Gastroesophageal sphincter (tissue), 4 donors: ENCODE data around the gene SLC22A15. TPM values are rescaled to one million over a fixed set of nuclear protein-coding genes. Genes with fewer than 3 reads are reported as not detected.

Experiments
- ATAC-seq: fragments of 150-250 bp; one replicate; pipeline ENCODE4 v1.9.1; 2016; ENCODE audit warnings: mild to moderate bottlenecking, moderate library complexity
- H3K27ac ChIP-seq, 4 donors: fragments of 200-600 bp; sonication (generic) in 3 of 4; 1 replicate in 3 of 4; 2 replicates in 1 of 4; pipeline ENCODE4 v1.5.1; 2016 to 2019
- H3K27me3 ChIP-seq: fragments of 200-600 bp; sonication (generic); one replicate; pipeline ENCODE4 v1.5.1; 2019
- H3K36me3 ChIP-seq, 2 donors: fragments of 200-600 bp; sonication (generic); one replicate each; pipeline ENCODE4 v1.5.1; 2019; ENCODE audit warnings: control low read depth in 1 of 2
- H3K4me1 ChIP-seq, 3 donors: fragments of 200-600 bp; sonication (generic); 1 replicate in 2 of 3; 2 replicates in 1 of 3; pipeline ENCODE4 v1.5.1; 2016 to 2019; ENCODE audit warnings: control low read depth in 2 of 3
- H3K4me3 ChIP-seq, 2 donors: fragments of 200-600 bp; sonication (generic); one replicate each; pipeline ENCODE4 v1.5.1; 2019; ENCODE audit warnings: mild to moderate bottlenecking in 1 of 2, moderate library complexity in 1 of 2
- H3K9me3 ChIP-seq, 3 donors: fragments of 200-600 bp; sonication (generic); one replicate each; pipeline ENCODE4 v1.5.1; 2017 to 2019; ENCODE audit warnings: control low read depth in 2 of 3
- CTCF ChIP-seq, 4 experiments: fragments of 200-600 bp in 2 of 4; fragments of 450-650 bp in 2 of 4; sonication (generic) in 1 of 4; IDR thresholded peaks; one replicate each; pipeline ENCODE4 v1.5.1; 2017 to 2019; ENCODE audit warnings: antibody characterized with exemption in 4 of 4, mild to moderate bottlenecking in 2 of 4, moderate library complexity in 2 of 4
- EP300 ChIP-seq: sonication (generic); formaldehyde crosslinking; IDR thresholded peaks from one replicate; pipeline ENCODE4 v1.6.1; 2017; ENCODE audit warnings: antibody characterized with exemption, mild to moderate bottlenecking
- POLR2A ChIP-seq, 2 donors: fragments of 450-650 bp; IDR thresholded peaks; one replicate each; pipeline ENCODE4 v1.6.1; 2017; ENCODE audit warnings: antibody characterized with exemption in 2 of 2, mild to moderate bottlenecking in 2 of 2, moderate library complexity in 1 of 2
- POLR2AphosphoS5 ChIP-seq: sonication (generic); formaldehyde crosslinking; IDR thresholded peaks from one replicate; pipeline ENCODE4 v1.6.1; 2017; ENCODE audit warnings: antibody characterized with exemption
- WGBS, 2 donors: methylation state at CpG; one replicate each; pipeline ENCODE4 v1.1.5; 2018; ENCODE audit warnings: low coverage in 1 of 2; 5-methylcytosine and 5-hydroxymethylcytosine counted together
- total RNA-seq, 4 donors: library from RNA; depleted of rRNA; stranded (reverse); fragments of >200 nt; gene quantifications; one replicate each; pipeline ENCODE4 v1.1.0, GENCODE V29; 2016

SLC22A15 gene
- total RNA-seq, 4 donors from 2014 or later: 2.3 to 6.5 (median 4.1) TPM

GRCh38 chr1:115978292-115978941 lies 2.1 kb downstream of the SLC22A15 start:
- WGBS, 2 donors: 80 to 88% methylated on average over 5 of the region's 6 CpGs
- TF ChIP-seq POLR2A (IDR thresholded peaks at IDR 0.05) (no peak), EP300 (no peak), POLR2AphosphoS5 (no peak), CTCF (IDR thresholded peaks at IDR 0.05) (no peak)
- no peak for ATAC-seq
- Histone ChIP-seq H3K36me3 (no peaks in the 10 kb centered on the region), H3K27ac (peak overlapping the region in 1 of 4 donors; percentile 4), H3K9me3 (no peaks in the 10 kb centered on the region), H3K4me1 (peaks cover 0 to 16% (median 0%) of the 10 kb centered on the region in 3 donors), H3K4me3 (no peak overlapping the region), H3K27me3 (peaks cover 32% of the 10 kb centered on the region)

- H3K36me3 ChIP-seq: no peaks in the 10 kb centered on the region
- no peak for TF ChIP-seq EP300
- no peak for TF ChIP-seq POLR2AphosphoS5
- TF ChIP-seq POLR2A (IDR thresholded peaks at IDR 0.05): no peak
- no peak for TF ChIP-seq CTCF (IDR thresholded peaks at IDR 0.05)
- peaks cover 0 to 16% (median 0%) of the 10 kb centered on the region in 3 donors for H3K4me1 ChIP-seq
- ATAC-seq: no peak
- H3K27ac ChIP-seq: no peak overlapping the region
- WGBS, 2 donors: 57 to 72% methylated on average over 2 of the region's 2 CpGs
- no peaks in the 10 kb centered on the region for H3K9me3 ChIP-seq
- peaks cover 28% of the 10 kb centered on the region for H3K27me3 ChIP-seq
- H3K4me3 ChIP-seq: no peak overlapping the region
Measured at GRCh38 chr1:115980156-115980555, 3.8 kb downstream of the SLC22A15 start.

GRCh38 chr1:115980998-115981993 lies 5.0 kb downstream of the SLC22A15 start:
- Histone ChIP-seq H3K36me3 (no peaks in the 10 kb centered on the region), H3K9me3 (no peaks in the 10 kb centered on the region), H3K4me1 (peaks cover 0 to 11% (median 0%) of the 10 kb centered on the region in 3 donors), H3K27me3 (peaks cover 20% of the 10 kb centered on the region), H3K27ac (no peak overlapping the region), H3K4me3 (no peak overlapping the region)
- TF ChIP-seq POLR2AphosphoS5 (no peak), CTCF (IDR thresholded peaks at IDR 0.05) (peak in 3 of 4 experiments; percentile 33 to 59 (median 41)), EP300 (no peak), POLR2A (IDR thresholded peaks at IDR 0.05) (no peak)
- 51 to 54% methylated on average over 3 of the region's 3 CpGs for WGBS, 2 donors
- peak; percentile 19 for ATAC-seq

- 57 to 58% methylated on average over 3 of the region's 3 CpGs for WGBS, 2 donors
- H3K27ac ChIP-seq: no peak overlapping the region
- no peak for ATAC-seq
- TF ChIP-seq CTCF (IDR thresholded peaks at IDR 0.05) (no peak), EP300 (no peak), POLR2A (IDR thresholded peaks at IDR 0.05) (no peak), POLR2AphosphoS5 (no peak)
- H3K27me3 ChIP-seq: peaks cover 9% of the 10 kb centered on the region
- H3K9me3 ChIP-seq: no peaks in the 10 kb centered on the region
- H3K36me3 ChIP-seq: no peaks in the 10 kb centered on the region
- H3K4me1 ChIP-seq: peaks cover 0 to 1% (median 0%) of the 10 kb centered on the region in 3 donors
- H3K4me3 ChIP-seq: no peak overlapping the region
Measured at GRCh38 chr1:115982400-115982799, 6.1 kb downstream of the SLC22A15 start.
